OCI-LY1 (cell line): ENCODE measurements around the gene CCL11.

ENCODE experiments used
- H2AFZ ChIP-seq: fragments of 200-600 bp; sonication (generic), shearing (Covaris generic); 2 replicates; pipeline ENCODE4 v1.6.0; 2014; ENCODE audit warnings: antibody characterized with exemption, mild to moderate bottlenecking, low read length
- H3F3A ChIP-seq: fragments of 200-600 bp; sonication (generic), shearing (Covaris generic); 2 replicates; pipeline ENCODE4 v1.6.0; 2014; ENCODE audit warnings: mild to moderate bottlenecking, antibody characterized with exemption, low read length, moderate library complexity; ENCODE audit not compliant: insufficient read depth
- H3K27ac ChIP-seq: fragments of 200-600 bp; sonication (generic); 2 replicates; pipeline ENCODE4 v1.5.1; 2014; ENCODE audit warnings: low read length, mixed run types, mild to moderate bottlenecking, low read depth; ENCODE audit not compliant: poor library complexity, severe bottlenecking
- H3K27me3 ChIP-seq: fragments of 200-600 bp; sonication (generic); 2 replicates; pipeline ENCODE4 v1.6.0; 2014; ENCODE audit warnings: antibody characterized with exemption, mild to moderate bottlenecking, low read length, moderate library complexity; ENCODE audit not compliant: insufficient read depth
- H3K36me3 ChIP-seq: fragments of 200-600 bp; sonication (generic); 2 replicates; pipeline ENCODE4 v1.6.1; 2014; ENCODE audit warnings: mild to moderate bottlenecking, antibody characterized with exemption, low read length, moderate library complexity, mixed read lengths; ENCODE audit not compliant: insufficient read depth
- H3K4me1 ChIP-seq: fragments of 200-600 bp; sonication (generic); 2 replicates; pipeline ENCODE4 v1.5.1; 2014; ENCODE audit warnings: mild to moderate bottlenecking, low read length, moderate library complexity; ENCODE audit not compliant: insufficient read depth, severe bottlenecking
- H3K4me2 ChIP-seq: fragments of 200-600 bp; sonication (generic), shearing (Covaris generic); 2 replicates; pipeline ENCODE4 v1.6.1; 2014; ENCODE audit warnings: low read length
- H3K4me3 ChIP-seq: fragments of 200-600 bp; sonication (generic); 2 replicates; pipeline ENCODE4 v1.5.1; 2014; ENCODE audit warnings: low read length, low read depth, mild to moderate bottlenecking, mixed read lengths; ENCODE audit not compliant: poor library complexity, severe bottlenecking
- H3K79me2 ChIP-seq: fragments of 200-600 bp; shearing (Covaris generic); 2 replicates; pipeline ENCODE4 v1.6.1; 2016; ENCODE audit warnings: mixed run types, low read length, mixed read lengths; ENCODE audit not compliant: insufficient read depth
- H3K9ac ChIP-seq: fragments of 200-600 bp; sonication (generic), shearing (Covaris generic); 2 replicates; pipeline ENCODE4 v1.6.1; 2014; ENCODE audit warnings: mild to moderate bottlenecking, low read length, mixed read lengths
- H3K9me2 ChIP-seq: fragments of 200-600 bp; sonication (generic), shearing (Covaris generic); 2 replicates; pipeline ENCODE4 v1.6.1; 2014; ENCODE audit warnings: low read depth, mild to moderate bottlenecking, low read length, mixed read lengths
- H3K9me3 ChIP-seq: fragments of 200-600 bp; shearing (Covaris generic); 2 replicates; pipeline ENCODE4 v1.6.1; 2014; ENCODE audit warnings: low read length, mixed read lengths
- H4K20me1 ChIP-seq: fragments of 200-600 bp; sonication (generic), shearing (Covaris generic); 2 replicates; pipeline ENCODE4 v1.6.0; 2016; ENCODE audit warnings: mild to moderate bottlenecking, low read length; ENCODE audit not compliant: insufficient read depth
- CTCF ChIP-seq: fragments of 200-600 bp; sonication (generic), shearing (Covaris generic); IDR thresholded peaks from 2 replicates; pipeline ENCODE4 v1.5.1; 2017; ENCODE audit warnings: mild to moderate bottlenecking, antibody characterized with exemption, low read length, moderate library complexity, mixed read lengths
- EZH2 ChIP-seq: fragments of 200-600 bp; sonication (generic), shearing (Covaris generic); IDR thresholded peaks from 2 replicates; pipeline ENCODE4 v1.8.0; 2017; ENCODE audit warnings: borderline replicate concordance, mixed run types, mild to moderate bottlenecking, antibody characterized with exemption, low read length, moderate library complexity, mixed read lengths

Gene CCL11

GRCh38 chr17:34253139-34253525 is 32.4 kb upstream of the CCL11 start:
- Histone ChIP-seq H3K9me3 (no peaks in the 10 kb centered on the region), H3F3A (no peaks in the 10 kb centered on the region), H3K27me3 (no peaks in the 10 kb centered on the region), H3K9ac (no peak overlapping the region), H3K36me3 (no peaks in the 10 kb centered on the region), H3K9me2 (no peaks in the 10 kb centered on the region), H2AFZ (no peak overlapping the region), H4K20me1 (no peaks in the 10 kb centered on the region), H3K4me2 (no peak overlapping the region), H3K4me1 (no peaks in the 10 kb centered on the region), H3K79me2 (no peaks in the 10 kb centered on the region), H3K27ac (no peak overlapping the region), H3K4me3 (no peak overlapping the region)
- TF ChIP-seq CTCF (no peak), EZH2 (no peak)

GRCh38 chr17:34254146-34254545 is 31.4 kb upstream of the CCL11 start:
- Histone ChIP-seq H3K79me2 (no peaks in the 10 kb centered on the region), H3K36me3 (no peaks in the 10 kb centered on the region), H3K4me1 (no peaks in the 10 kb centered on the region), H4K20me1 (no peaks in the 10 kb centered on the region), H3K4me3 (no peak overlapping the region), H3K27me3 (no peaks in the 10 kb centered on the region), H3K27ac (no peak overlapping the region), H3K9me2 (no peaks in the 10 kb centered on the region), H3K4me2 (no peak overlapping the region), H3K9ac (no peak overlapping the region), H3K9me3 (no peaks in the 10 kb centered on the region), H3F3A (no peaks in the 10 kb centered on the region), H2AFZ (no peak overlapping the region)
- TF ChIP-seq EZH2: no peak
- TF ChIP-seq CTCF: no peak

GRCh38 chr17:34254651-34255380 is 30.7 kb upstream of the CCL11 start, which contains the start of gene CCL2:
Gene CCL2, plus strand, starts transcription at chr17:34255285. Its CDS starts 65 bp downstream, at chr17:34255350.
- no peak for TF ChIP-seq EZH2
- no peak for TF ChIP-seq CTCF
- Histone ChIP-seq H3K9ac (no peak within 1 kb of the TSS), H3K4me2 (no peak within 1 kb of the TSS), H3K4me3 (no peak within 1 kb of the TSS), H3K4me1 (no peaks in the 10 kb centered on the region), H2AFZ (no peak within 1 kb of the TSS), H3K27ac (no peak within 1 kb of the TSS), H3K79me2 (no peaks in the 10 kb centered on the region), H4K20me1 (no peaks in the 10 kb centered on the region), H3K27me3 (no peaks in the 10 kb centered on the region), H3K9me3 (no peaks in the 10 kb centered on the region), H3K9me2 (no peaks in the 10 kb centered on the region), H3F3A (no peaks in the 10 kb centered on the region), H3K36me3 (no peaks in the 10 kb centered on the region)
